OCI-LY1 (cell line): ENCODE data around the gene SCN1A.

Experiments used
- EZH2 ChIP-seq: fragments of 200-600 bp; sonication (generic), shearing (Covaris generic); IDR thresholded peaks from 2 replicates; pipeline ENCODE4 v1.8.0; 2017; ENCODE audit warnings: borderline replicate concordance, mixed run types, mild to moderate bottlenecking, antibody characterized with exemption, low read length, moderate library complexity, mixed read lengths
- TF ChIP-seq, protein P1 (sequence below): fragments of 200-600 bp; sonication (generic), shearing (Covaris generic); IDR thresholded peaks from 2 replicates; pipeline ENCODE4 v1.5.1; 2017; ENCODE audit warnings: mild to moderate bottlenecking, antibody characterized with exemption, low read length, moderate library complexity, mixed read lengths

DNA sequence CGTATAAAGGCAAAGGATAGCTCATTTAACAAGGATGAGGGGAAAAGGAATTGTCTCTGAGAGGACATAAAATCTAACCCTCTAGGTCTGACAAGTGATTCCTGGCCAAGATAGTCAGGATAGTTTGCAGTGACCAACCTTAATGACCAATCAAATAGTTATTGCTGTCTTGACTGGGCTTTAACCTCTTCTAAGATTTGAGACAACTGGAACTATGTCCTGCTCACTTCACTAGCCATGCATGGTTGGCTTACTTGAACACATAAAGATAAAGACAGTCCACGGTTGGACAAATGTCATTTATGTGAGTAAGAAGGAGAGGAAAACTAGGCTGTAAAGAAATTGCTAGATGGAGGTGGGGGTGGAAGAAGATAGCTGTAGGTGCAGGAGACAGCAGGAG, 53.8 kb downstream of the SCN1A start:
- TF ChIP-seq, protein P1, sequence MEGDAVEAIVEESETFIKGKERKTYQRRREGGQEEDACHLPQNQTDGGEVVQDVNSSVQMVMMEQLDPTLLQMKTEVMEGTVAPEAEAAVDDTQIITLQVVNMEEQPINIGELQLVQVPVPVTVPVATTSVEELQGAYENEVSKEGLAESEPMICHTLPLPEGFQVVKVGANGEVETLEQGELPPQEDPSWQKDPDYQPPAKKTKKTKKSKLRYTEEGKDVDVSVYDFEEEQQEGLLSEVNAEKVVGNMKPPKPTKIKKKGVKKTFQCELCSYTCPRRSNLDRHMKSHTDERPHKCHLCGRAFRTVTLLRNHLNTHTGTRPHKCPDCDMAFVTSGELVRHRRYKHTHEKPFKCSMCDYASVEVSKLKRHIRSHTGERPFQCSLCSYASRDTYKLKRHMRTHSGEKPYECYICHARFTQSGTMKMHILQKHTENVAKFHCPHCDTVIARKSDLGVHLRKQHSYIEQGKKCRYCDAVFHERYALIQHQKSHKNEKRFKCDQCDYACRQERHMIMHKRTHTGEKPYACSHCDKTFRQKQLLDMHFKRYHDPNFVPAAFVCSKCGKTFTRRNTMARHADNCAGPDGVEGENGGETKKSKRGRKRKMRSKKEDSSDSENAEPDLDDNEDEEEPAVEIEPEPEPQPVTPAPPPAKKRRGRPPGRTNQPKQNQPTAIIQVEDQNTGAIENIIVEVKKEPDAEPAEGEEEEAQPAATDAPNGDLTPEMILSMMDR: no peak
- no peak for TF ChIP-seq EZH2
